Measurements from ENCODE around the gene PEX5L. TPM values are rescaled to one million over a fixed set of nuclear protein-coding genes. Genes with fewer than 3 reads are reported as not detected.

The PEX5L gene
- total RNA-seq, 1 experiment from 2014 or later = 3.2 TPM

- ChIA-PET POLR2A (interaction anchor here (1.2 kb wide), 1 partner anchor 26 kb away, joined by 8 read pairs; no protein-coding TSS in a partner anchor), CTCF (interaction anchor here (0.5 to 1.6 kb wide), 2 partner anchors 20 to 101 kb away, joined by 4 to 5 read pairs; no protein-coding TSS in a partner anchor)
- Mint-ChIP-seq H3K27ac (no peak overlapping the region), H3K27me3 (ENCODE audit: low read depth) (no peaks in the 10 kb centered on the region), H3K4me1 (peaks cover 42% of the 10 kb centered on the region), H3K4me3 (no peak overlapping the region; the same call in 1 of the 2 replicates), H3K36me3 (no peaks in the 10 kb centered on the region), H3K9me3 (peaks cover 11% of the 10 kb centered on the region)
- TF ChIP-seq ZNF219 (CRISPR knock-in tag; IDR thresholded peaks at IDR 0.05; ENCODE audit: borderline replicate concordance) (no peak), CREB1 (CRISPR knock-in tag; IDR thresholded peaks at IDR 0.05) (no peak), ZNF671 (CRISPR knock-in tag; IDR thresholded peaks at IDR 0.05) (no peak), JAZF1 (CRISPR knock-in tag; IDR thresholded peaks at IDR 0.05) (no peak), ZNF232 (CRISPR knock-in tag; IDR thresholded peaks at IDR 0.05) (no peak), NR2C2 (CRISPR knock-in tag; IDR thresholded peaks at IDR 0.05) (no peak), ZNF532 (CRISPR knock-in tag; IDR thresholded peaks at IDR 0.05; ENCODE audit: borderline replicate concordance) (no peak)
- TF ChIP-seq, protein P1, sequence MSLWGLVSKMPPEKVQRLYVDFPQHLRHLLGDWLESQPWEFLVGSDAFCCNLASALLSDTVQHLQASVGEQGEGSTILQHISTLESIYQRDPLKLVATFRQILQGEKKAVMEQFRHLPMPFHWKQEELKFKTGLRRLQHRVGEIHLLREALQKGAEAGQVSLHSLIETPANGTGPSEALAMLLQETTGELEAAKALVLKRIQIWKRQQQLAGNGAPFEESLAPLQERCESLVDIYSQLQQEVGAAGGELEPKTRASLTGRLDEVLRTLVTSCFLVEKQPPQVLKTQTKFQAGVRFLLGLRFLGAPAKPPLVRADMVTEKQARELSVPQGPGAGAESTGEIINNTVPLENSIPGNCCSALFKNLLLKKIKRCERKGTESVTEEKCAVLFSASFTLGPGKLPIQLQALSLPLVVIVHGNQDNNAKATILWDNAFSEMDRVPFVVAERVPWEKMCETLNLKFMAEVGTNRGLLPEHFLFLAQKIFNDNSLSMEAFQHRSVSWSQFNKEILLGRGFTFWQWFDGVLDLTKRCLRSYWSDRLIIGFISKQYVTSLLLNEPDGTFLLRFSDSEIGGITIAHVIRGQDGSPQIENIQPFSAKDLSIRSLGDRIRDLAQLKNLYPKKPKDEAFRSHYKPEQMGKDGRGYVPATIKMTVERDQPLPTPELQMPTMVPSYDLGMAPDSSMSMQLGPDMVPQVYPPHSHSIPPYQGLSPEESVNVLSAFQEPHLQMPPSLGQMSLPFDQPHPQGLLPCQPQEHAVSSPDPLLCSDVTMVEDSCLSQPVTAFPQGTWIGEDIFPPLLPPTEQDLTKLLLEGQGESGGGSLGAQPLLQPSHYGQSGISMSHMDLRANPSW (CRISPR knock-in tag; conservative IDR thresholded peaks at IDR 0.05; ENCODE audit: low read depth) = no peak
- TF ChIP-seq, protein P2, sequence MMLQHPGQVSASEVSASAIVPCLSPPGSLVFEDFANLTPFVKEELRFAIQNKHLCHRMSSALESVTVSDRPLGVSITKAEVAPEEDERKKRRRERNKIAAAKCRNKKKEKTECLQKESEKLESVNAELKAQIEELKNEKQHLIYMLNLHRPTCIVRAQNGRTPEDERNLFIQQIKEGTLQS (CRISPR knock-in tag; conservative IDR thresholded peaks at IDR 0.05) = no peak
- DNase-seq (ENCODE audit: low spot score) (no peak), ATAC-seq (no peak)
Measured at GRCh38 chr3:179948740-179949139, 88.0 kb downstream of the PEX5L start.

DNA sequence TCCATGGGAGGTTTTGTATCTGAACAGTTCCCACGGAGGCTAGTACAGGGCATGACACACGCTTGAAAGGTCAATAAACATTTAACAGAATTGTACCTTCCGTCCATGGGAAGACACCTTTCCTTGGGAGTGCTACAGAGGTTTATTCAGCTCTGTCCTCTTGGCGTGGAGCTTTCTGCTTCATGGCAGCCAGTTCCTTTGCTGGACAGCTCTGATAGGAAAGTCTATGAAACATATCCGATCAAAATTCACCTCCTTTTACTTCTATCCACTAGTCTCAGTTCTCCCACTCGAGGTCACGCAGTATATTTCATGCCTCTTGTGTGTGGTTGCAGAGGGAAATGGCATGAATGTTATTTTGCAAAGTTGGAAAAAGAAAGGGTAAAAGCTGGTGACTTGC lies 91.2 kb downstream of the PEX5L start:
- ATAC-seq = no peak
- ChIA-PET CTCF (interaction anchor here (2.7 kb wide), 1 partner anchor 17 kb away, joined by 9 read pairs; no protein-coding TSS in a partner anchor), POLR2A (interaction anchor here (0.6 to 1.3 kb wide), 2 partner anchors 9 to 29 kb away, joined by 3 to 5 read pairs; no protein-coding TSS in a partner anchor)
- Mint-ChIP-seq H3K4me1 (peaks cover 34% of the 10 kb centered on the region), H3K9me3 (no peaks in the 10 kb centered on the region), H3K27me3 (ENCODE audit: low read depth) (0 out of 2 replicates have a peak, but pooled peaks cover 4% of the 10 kb centered on the region), H3K36me3 (no peaks in the 10 kb centered on the region), H3K4me3 (no peak overlapping the region), H3K27ac (no peak overlapping the region)
- no peak for DNase-seq (ENCODE audit: low spot score)
- no peak for TF ChIP-seq NFE2L1 (CRISPR knock-in tag; IDR thresholded peaks at IDR 0.05)
- TF ChIP-seq CREM (CRISPR knock-in tag; IDR thresholded peaks at IDR 0.05) = no peak
- TF ChIP-seq, protein P3, sequence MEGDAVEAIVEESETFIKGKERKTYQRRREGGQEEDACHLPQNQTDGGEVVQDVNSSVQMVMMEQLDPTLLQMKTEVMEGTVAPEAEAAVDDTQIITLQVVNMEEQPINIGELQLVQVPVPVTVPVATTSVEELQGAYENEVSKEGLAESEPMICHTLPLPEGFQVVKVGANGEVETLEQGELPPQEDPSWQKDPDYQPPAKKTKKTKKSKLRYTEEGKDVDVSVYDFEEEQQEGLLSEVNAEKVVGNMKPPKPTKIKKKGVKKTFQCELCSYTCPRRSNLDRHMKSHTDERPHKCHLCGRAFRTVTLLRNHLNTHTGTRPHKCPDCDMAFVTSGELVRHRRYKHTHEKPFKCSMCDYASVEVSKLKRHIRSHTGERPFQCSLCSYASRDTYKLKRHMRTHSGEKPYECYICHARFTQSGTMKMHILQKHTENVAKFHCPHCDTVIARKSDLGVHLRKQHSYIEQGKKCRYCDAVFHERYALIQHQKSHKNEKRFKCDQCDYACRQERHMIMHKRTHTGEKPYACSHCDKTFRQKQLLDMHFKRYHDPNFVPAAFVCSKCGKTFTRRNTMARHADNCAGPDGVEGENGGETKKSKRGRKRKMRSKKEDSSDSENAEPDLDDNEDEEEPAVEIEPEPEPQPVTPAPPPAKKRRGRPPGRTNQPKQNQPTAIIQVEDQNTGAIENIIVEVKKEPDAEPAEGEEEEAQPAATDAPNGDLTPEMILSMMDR (IDR thresholded peaks at IDR 0.05) = no peak
- TF ChIP-seq, protein P4, sequence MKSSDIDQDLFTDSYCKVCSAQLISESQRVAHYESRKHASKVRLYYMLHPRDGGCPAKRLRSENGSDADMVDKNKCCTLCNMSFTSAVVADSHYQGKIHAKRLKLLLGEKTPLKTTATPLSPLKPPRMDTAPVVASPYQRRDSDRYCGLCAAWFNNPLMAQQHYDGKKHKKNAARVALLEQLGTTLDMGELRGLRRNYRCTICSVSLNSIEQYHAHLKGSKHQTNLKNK (CRISPR knock-in tag; IDR thresholded peaks at IDR 0.05) = no peak
- no peak for TF ChIP-seq ZNF425 (CRISPR knock-in tag; conservative IDR thresholded peaks at IDR 0.05)
- TF ChIP-seq ZNF138 (CRISPR knock-in tag; conservative IDR thresholded peaks at IDR 0.05) = no peak
- no peak for TF ChIP-seq ZNF532 (CRISPR knock-in tag; IDR thresholded peaks at IDR 0.05; ENCODE audit: borderline replicate concordance)
- TF ChIP-seq, protein P5, sequence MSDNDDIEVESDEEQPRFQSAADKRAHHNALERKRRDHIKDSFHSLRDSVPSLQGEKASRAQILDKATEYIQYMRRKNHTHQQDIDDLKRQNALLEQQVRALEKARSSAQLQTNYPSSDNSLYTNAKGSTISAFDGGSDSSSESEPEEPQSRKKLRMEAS (CRISPR knock-in tag; IDR thresholded peaks at IDR 0.05) = no peak

Measured in WTC11 (cell line).